ENCODE data around the gene PIERCE2. TPM values are rescaled to one million over a fixed set of nuclear protein-coding genes. Genes with fewer than 3 reads are reported as not detected.

PIERCE2 gene
- total RNA-seq, 1 experiment from 2014 or later, result 0.44 TPM

DNA sequence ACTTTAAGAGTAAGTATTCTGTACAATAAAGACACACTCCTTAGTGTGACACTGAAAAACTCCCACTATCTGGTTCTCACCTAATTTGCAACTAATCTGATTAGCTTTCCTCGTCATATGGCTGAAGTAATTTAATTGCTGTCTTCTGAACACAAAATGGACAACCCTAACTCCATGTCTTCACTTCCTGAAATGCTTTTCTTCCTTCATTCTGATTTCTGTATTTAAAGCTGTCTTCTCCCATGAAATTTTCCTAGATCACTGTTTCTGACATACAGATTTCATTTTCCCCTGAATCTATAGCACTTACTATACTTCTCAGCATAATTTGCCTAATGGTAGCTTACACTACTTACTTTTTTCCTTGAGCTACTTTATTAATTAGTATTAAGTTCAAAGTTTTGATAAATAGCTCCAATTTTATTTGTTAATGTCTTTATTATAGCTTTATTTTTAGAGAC, 6.5 kb upstream of the PIERCE2 start:
- H4K5ac ChIP-seq (ENCODE audit: insufficient read length, low read depth, low read length), result no peak overlapping the region
- no peak overlapping the region for H3K4me2 ChIP-seq (ENCODE audit: insufficient read depth, insufficient read length, low read length)
- H2AFZ ChIP-seq (ENCODE audit: low read length), result no peak overlapping the region
- H3T11ph ChIP-seq (ENCODE audit: low read length), result no peak overlapping the region
- no peak overlapping the region for H4K91ac ChIP-seq (ENCODE audit: insufficient read length, low read depth, low read length)
- Mint-ChIP-seq H3K4me1 (peaks cover 3 to 4% of the 10 kb centered on the region in 2 experiments; a peak in 3 of 4 replicates), H3K27ac (no peak overlapping the region), H3K9me3 (peaks cover 0 to 3% of the 10 kb centered on the region in 2 experiments; a peak in 1 of 5 replicates), H3K4me3 (no peak overlapping the region), H3K27me3 (ENCODE audit: low read depth) (no peaks in the 10 kb centered on the region; the same call in 1 of the 2 replicates), H3K36me3 (ENCODE audit: insufficient read depth in 1 of 3, low read depth in 3 of 3) (no peaks in the 10 kb centered on the region)
- TF ChIP-seq CTCF (conservative IDR thresholded peaks at IDR 0.05), result no peak
- H3K9ac ChIP-seq (ENCODE audit: extremely low read depth, insufficient read length, low read length), result no peak overlapping the region
- H3K27me3 ChIP-seq (ENCODE audit: insufficient read depth, low read length), result no peaks in the 10 kb centered on the region
- H3K23ac ChIP-seq (ENCODE audit: insufficient read length, low read depth, low read length), result no peak overlapping the region
- no peak overlapping the region for H2BK20ac ChIP-seq (ENCODE audit: low read depth, low read length, poor library complexity, severe bottlenecking)
- H2BK12ac ChIP-seq (ENCODE audit: insufficient read length, low read depth, low read length), result no peak overlapping the region
- no peaks in the 10 kb centered on the region for H3K23me2 ChIP-seq (ENCODE audit: insufficient read length, low read depth, low read length, poor library complexity, severe bottlenecking)
- no peak overlapping the region for H4K8ac ChIP-seq (replicated peaks; ENCODE audit: insufficient read length, low read depth, low read length)
- no peak overlapping the region for H2BK120ac ChIP-seq (ENCODE audit: low read depth, low read length, poor library complexity, severe bottlenecking)
- no peaks in the 10 kb centered on the region for H3K79me2 ChIP-seq (ENCODE audit: insufficient read depth, low read length)
- no CpG with 5 or more reads among the region's 1 CpG for WGBS (ENCODE audit: extremely low coverage, insufficient read length, low lambda C conversion rate)
- H2BK15ac ChIP-seq (ENCODE audit: low read depth, low read length), result no peak overlapping the region
- no peak overlapping the region for H3K14ac ChIP-seq (ENCODE audit: insufficient read depth, low read length)
- no peak overlapping the region for H2AK5ac ChIP-seq (ENCODE audit: insufficient read length, low read length)
- H3K4ac ChIP-seq (ENCODE audit: low read depth, low read length), result no peak overlapping the region
- DNase-seq, result no peak
- no peak overlapping the region for H3K18ac ChIP-seq (ENCODE audit: insufficient read length, low read depth, low read length)
- no peaks in the 10 kb centered on the region for H3K4me1 ChIP-seq (ENCODE audit: insufficient read depth, low read length)
- no peak overlapping the region for H3K56ac ChIP-seq (ENCODE audit: insufficient read length, low read depth, low read length)
- H3K79me1 ChIP-seq (ENCODE audit: insufficient read depth, low read depth, low read length, poor library complexity, severe bottlenecking), result no peaks in the 10 kb centered on the region
- no peaks in the 10 kb centered on the region for H3K9me3 ChIP-seq (ENCODE audit: control insufficient read depth, low read depth, low read length)
- H2BK5ac ChIP-seq (ENCODE audit: insufficient read length, low read length), result no peak overlapping the region
- H3K27ac ChIP-seq (ENCODE audit: insufficient read length, low read depth, low read length), result no peak overlapping the region
- H4K20me1 ChIP-seq (ENCODE audit: control insufficient read depth, insufficient read depth, insufficient read length), result no peaks in the 10 kb centered on the region
